ENCODE results near the gene CD96.

CD96 gene

DNA sequence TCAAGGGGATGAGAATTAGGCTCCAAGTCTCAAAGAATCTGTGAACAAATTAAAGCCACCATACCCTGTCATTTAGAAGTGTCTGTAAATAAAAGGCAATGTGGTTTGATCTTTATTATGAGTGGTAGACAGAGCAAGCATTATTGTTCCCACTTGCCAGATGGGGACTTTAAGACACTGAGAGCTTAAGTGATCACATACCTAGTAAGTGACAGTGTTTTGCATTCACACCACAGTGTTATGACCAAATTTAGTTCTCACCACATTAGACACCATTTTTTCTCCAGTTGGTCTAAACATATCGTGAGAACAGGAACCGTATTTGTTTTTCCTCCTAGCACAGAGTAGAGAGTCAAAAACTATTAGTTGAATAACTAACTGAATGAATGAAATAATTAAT, 66.4 kb downstream of the CD96 start:
- Histone ChIP-seq H3K4me1 (ENCODE audit: low read depth, poor library complexity, severe bottlenecking) (no peaks in the 10 kb centered on the region), H3K27me3 (ENCODE audit: insufficient read depth, low read depth) (no peaks in the 10 kb centered on the region), H3K4me3 (IDR thresholded peaks at IDR 0.05; ENCODE audit: insufficient read depth, low read depth, low read length) (no peak overlapping the region), H2AFZ (ENCODE audit: low read depth) (no peak overlapping the region), H3K4me2 (no peak overlapping the region), H3K27ac (no peak overlapping the region), H3K79me2 (ENCODE audit: insufficient read depth, low read depth) (no peaks in the 10 kb centered on the region), H4K20me1 (ENCODE audit: insufficient read depth) (no peaks in the 10 kb centered on the region), H3K36me3 (ENCODE audit: insufficient read depth) (no peaks in the 10 kb centered on the region), H3K9ac (no peak overlapping the region)
- TF ChIP-seq, protein P1, sequence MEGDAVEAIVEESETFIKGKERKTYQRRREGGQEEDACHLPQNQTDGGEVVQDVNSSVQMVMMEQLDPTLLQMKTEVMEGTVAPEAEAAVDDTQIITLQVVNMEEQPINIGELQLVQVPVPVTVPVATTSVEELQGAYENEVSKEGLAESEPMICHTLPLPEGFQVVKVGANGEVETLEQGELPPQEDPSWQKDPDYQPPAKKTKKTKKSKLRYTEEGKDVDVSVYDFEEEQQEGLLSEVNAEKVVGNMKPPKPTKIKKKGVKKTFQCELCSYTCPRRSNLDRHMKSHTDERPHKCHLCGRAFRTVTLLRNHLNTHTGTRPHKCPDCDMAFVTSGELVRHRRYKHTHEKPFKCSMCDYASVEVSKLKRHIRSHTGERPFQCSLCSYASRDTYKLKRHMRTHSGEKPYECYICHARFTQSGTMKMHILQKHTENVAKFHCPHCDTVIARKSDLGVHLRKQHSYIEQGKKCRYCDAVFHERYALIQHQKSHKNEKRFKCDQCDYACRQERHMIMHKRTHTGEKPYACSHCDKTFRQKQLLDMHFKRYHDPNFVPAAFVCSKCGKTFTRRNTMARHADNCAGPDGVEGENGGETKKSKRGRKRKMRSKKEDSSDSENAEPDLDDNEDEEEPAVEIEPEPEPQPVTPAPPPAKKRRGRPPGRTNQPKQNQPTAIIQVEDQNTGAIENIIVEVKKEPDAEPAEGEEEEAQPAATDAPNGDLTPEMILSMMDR (conservative IDR thresholded peaks at IDR 0.05; ENCODE audit: low read depth, low read length), result no peak

DNA sequence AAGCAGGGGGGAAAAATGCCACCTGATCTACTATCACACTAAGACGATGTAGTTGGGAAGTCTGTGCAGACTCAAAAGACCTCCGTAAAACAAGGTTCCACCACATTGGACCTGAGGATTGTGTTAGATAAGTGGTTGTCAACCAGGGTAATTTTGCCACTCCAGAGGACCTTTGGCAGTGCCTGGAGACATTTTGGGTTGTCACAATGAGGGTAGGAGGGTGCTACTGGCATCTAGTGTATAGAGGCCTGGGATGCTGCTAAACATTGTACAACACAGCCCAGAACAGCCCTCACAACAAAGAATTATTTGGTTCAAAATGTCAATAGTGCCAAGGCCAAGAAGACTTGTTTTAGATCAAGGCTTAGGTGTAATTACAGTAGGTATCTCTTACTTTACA, 67.7 kb downstream of the CD96 start:
- no peaks in the 10 kb centered on the region for H3K36me3 ChIP-seq (ENCODE audit: insufficient read depth)
- no peak overlapping the region for H3K4me2 ChIP-seq
- H3K79me2 ChIP-seq (ENCODE audit: insufficient read depth, low read depth), result no peaks in the 10 kb centered on the region
- H3K4me1 ChIP-seq (ENCODE audit: low read depth, poor library complexity, severe bottlenecking), result no peaks in the 10 kb centered on the region
- no peaks in the 10 kb centered on the region for H4K20me1 ChIP-seq (ENCODE audit: insufficient read depth)
- H3K4me3 ChIP-seq (IDR thresholded peaks at IDR 0.05; ENCODE audit: insufficient read depth, low read depth, low read length), result no peak overlapping the region
- no peak overlapping the region for H3K9ac ChIP-seq
- TF ChIP-seq, protein P1 (conservative IDR thresholded peaks at IDR 0.05; ENCODE audit: low read depth, low read length), result no peak
- H3K27me3 ChIP-seq (ENCODE audit: insufficient read depth, low read depth), result no peaks in the 10 kb centered on the region
- H2AFZ ChIP-seq (ENCODE audit: low read depth), result no peak overlapping the region
- H3K27ac ChIP-seq, result no peak overlapping the region

DNA sequence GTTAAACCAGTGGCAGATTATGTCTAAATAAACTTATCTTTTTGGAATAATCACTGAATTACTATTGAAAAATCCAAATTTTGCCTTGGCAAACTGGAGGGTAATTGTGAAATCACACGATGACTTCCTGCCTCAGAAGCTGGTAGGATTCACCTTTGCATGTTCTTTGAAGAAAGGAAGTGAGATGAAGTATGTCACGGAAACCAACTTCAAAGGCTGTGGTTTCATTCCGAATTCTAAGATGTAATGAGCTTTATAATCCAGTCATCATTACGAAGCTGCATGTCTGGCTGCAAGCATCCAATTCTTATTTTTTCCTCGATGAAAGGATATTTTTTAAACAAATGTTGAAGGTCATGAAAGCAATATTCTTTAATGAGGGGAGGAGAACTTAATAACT, 68.2 kb downstream of the CD96 start:
- TF ChIP-seq, protein P1 (conservative IDR thresholded peaks at IDR 0.05; ENCODE audit: low read depth, low read length), result no peak
- Histone ChIP-seq H3K79me2 (ENCODE audit: insufficient read depth, low read depth) (no peaks in the 10 kb centered on the region), H3K4me3 (IDR thresholded peaks at IDR 0.05; ENCODE audit: insufficient read depth, low read depth, low read length) (no peak overlapping the region), H3K27me3 (ENCODE audit: insufficient read depth, low read depth) (no peaks in the 10 kb centered on the region), H2AFZ (ENCODE audit: low read depth) (no peak overlapping the region), H4K20me1 (ENCODE audit: insufficient read depth) (no peaks in the 10 kb centered on the region), H3K4me1 (ENCODE audit: low read depth, poor library complexity, severe bottlenecking) (no peaks in the 10 kb centered on the region), H3K36me3 (ENCODE audit: insufficient read depth) (no peaks in the 10 kb centered on the region), H3K27ac (no peak overlapping the region), H3K4me2 (no peak overlapping the region), H3K9ac (no peak overlapping the region)

DNA sequence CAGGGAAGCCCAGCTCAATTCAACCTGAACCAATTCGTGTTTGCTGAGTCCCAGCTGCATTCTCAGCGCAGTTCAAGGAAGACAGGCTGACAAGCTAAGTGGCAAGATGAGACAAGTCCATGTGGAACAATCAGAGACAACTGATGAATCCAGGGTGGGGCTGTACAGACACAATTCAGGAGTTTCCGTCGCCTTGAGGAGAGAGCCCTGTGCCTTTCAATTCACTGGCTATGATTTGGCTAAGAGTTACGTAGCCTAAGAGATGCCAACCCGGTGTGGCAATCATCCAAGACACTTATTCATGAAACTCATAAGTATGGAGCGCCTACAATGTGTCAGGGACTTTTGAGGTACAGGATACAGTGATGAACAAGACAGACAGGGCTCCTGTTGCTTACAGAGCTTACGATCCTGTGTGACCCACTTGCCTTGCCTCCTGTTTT, 68.6 kb downstream of the CD96 start:
- Histone ChIP-seq H3K27me3 (ENCODE audit: insufficient read depth, low read depth) (no peaks in the 10 kb centered on the region), H3K36me3 (ENCODE audit: insufficient read depth) (no peaks in the 10 kb centered on the region), H3K79me2 (ENCODE audit: insufficient read depth, low read depth) (no peaks in the 10 kb centered on the region), H3K4me3 (IDR thresholded peaks at IDR 0.05; ENCODE audit: insufficient read depth, low read depth, low read length) (no peak overlapping the region), H2AFZ (ENCODE audit: low read depth) (no peak overlapping the region), H3K4me2 (no peak overlapping the region), H3K27ac (no peak overlapping the region), H4K20me1 (ENCODE audit: insufficient read depth) (no peaks in the 10 kb centered on the region), H3K4me1 (ENCODE audit: low read depth, poor library complexity, severe bottlenecking) (no peaks in the 10 kb centered on the region), H3K9ac (no peak overlapping the region)
- TF ChIP-seq, protein P1 (conservative IDR thresholded peaks at IDR 0.05; ENCODE audit: low read depth, low read length), result no peak
